Measurements from ENCODE around the gene PCSK7. TPM values are rescaled to one million over a fixed set of nuclear protein-coding genes. Genes with fewer than 3 reads are reported as not detected.

PCSK7 gene
- total RNA-seq, 1 donor from 2014 or later = 341 TPM

GRCh38 chr11:117223741-117224689 lies 7.9 kb downstream of the PCSK7 start:
- H3K36me3 Mint-ChIP-seq (ENCODE audit: low read depth) = peaks cover 89% of the 10 kb centered on the region
- ChIA-PET POLR2A (interaction anchor here (1.3 to 1.8 kb wide), 2 partner anchors 35 to 44 kb away, joined by 4 read pairs; no protein-coding TSS in a partner anchor), CTCF (no interaction called here)

GRCh38 chr11:117222991-117223740 lies 8.7 kb downstream of the PCSK7 start:
- Mint-ChIP-seq H3K27ac (no peak overlapping the region), H3K4me1 (peaks cover 15% of the 10 kb centered on the region), H3K9me3 (no peaks in the 10 kb centered on the region), H3K36me3 (ENCODE audit: low read depth) (peaks cover 90% of the 10 kb centered on the region), H3K27me3 (no peaks in the 10 kb centered on the region), H3K4me3 (no peak overlapping the region)
- ChIA-PET POLR2A (interaction anchor here (1.3 to 1.8 kb wide), 2 partner anchors 34 to 43 kb away, joined by 4 read pairs; no protein-coding TSS in a partner anchor), CTCF (interaction anchor here (1.4 kb wide), 2 partner anchors 7 to 43 kb away, joined by 4 read pairs; no protein-coding TSS in a partner anchor)
- TF ChIP-seq CTCF (IDR thresholded peaks at IDR 0.05) = no peak
- ATAC-seq (ENCODE audit: low read depth) (no peak), DNase-seq (no peak)
- intact Hi-C loops (cut with micrococcal nuclease) = no loop called here

More at GRCh38 chr11:117223741-117224689, 7.9 kb downstream of the PCSK7 start:
- intact Hi-C loops (cut with micrococcal nuclease) = no loop called here
- Mint-ChIP-seq H3K27ac (no peak overlapping the region), H3K27me3 (no peaks in the 10 kb centered on the region), H3K9me3 (no peaks in the 10 kb centered on the region), H3K4me3 (no peak overlapping the region), H3K4me1 (peaks cover 20% of the 10 kb centered on the region)
- no peak for DNase-seq
- TF ChIP-seq CTCF (IDR thresholded peaks at IDR 0.05) = no peak
- no peak for ATAC-seq (ENCODE audit: low read depth)

DNA sequence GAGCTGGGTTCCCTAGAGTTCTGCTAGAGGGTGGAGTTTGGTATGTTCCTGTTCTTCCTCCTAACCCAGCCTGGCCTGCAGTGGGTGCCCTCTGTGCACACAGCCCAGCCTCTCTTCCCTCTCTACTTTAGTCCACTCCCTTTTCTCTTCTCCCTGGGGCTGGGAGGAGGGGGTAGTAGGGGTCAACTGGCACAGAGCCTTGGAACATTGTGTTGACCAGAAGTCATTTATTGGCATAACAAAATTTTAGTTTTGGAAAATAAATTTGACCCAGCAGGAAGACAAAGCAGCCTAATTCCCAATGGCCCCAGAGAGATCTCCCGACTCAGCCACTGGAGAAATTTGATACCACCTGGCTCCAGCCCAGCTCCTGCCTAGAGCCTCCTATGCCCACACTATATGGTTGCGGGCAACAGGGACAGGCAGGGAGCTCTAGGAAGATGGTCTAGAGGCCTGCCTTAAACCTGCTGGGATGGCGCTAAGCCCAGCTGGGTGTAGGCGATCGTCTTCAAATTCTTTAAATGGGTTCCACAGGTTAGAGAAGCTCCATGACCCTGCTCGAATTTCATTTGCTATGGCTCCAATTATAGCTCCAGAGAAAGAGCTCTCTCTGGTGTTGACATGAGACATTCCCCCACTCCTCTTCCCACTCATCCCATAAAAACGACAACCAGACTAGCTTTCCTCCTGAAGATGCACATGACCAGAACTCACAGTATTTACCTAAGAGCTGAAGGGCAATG lies 9.9 kb downstream of the PCSK7 start:
- Mint-ChIP-seq H3K4me1 (peaks cover 9% of the 10 kb centered on the region), H3K4me3 (no peak overlapping the region), H3K36me3 (ENCODE audit: low read depth) (peaks cover 90% of the 10 kb centered on the region), H3K27ac (no peak overlapping the region), H3K27me3 (no peaks in the 10 kb centered on the region), H3K9me3 (no peaks in the 10 kb centered on the region)
- intact Hi-C loops (cut with micrococcal nuclease) = no loop called here
- POLR2A ChIA-PET = interaction anchor here (0.6 to 1.4 kb wide), 3 partner anchors 25 to 65 kb away, joined by 3 read pairs; no protein-coding TSS in a partner anchor
- DNase-seq (no peak), ATAC-seq (ENCODE audit: low read depth) (no peak)
- CTCF ChIA-PET = interaction anchor here (0.7 to 1.4 kb wide), 3 partner anchors 9 to 116 kb away, joined by 4 read pairs; no protein-coding TSS in a partner anchor
- no peak for TF ChIP-seq CTCF (IDR thresholded peaks at IDR 0.05)

DNA sequence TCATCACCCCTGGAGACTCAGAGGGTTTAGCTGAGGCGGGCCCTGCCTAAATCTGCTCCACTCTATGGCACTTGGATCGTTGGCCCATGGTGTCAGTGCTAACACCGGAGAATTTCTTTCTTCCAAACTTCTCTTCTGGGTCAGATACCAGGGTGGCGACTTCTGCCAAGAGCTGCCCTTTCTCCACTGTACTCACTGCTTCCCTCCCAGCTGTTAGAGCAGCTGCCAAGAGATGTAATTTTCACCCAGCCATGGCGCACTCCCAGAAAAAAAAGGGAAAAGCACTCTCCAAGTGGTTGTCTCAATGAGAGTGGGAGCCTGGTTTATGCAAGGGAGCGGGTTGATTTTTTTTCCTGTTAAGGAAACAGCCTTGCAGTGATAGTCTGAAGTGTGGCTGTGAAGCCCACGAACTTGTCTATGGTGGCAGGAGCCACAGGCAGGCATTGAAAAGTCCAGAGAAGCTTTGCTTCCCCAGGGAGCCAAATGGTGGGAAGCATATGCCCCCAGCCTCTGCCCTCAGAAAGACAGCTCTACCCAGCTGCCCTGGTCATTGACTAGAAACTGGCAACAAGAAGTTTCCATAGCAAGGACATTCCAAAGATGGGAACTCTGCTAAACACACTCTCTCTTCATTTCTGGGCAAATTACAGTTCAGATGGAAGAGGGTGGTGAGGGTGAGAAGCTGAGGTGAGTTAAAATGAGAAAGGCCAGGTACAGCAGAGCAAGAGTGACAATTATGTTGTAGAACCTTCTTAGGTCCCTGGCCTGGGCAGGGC lies 10.7 kb downstream of the PCSK7 start:
- Mint-ChIP-seq H3K36me3 (ENCODE audit: low read depth) (peaks cover 90% of the 10 kb centered on the region), H3K4me3 (no peak overlapping the region), H3K27ac (no peak overlapping the region), H3K4me1 (peaks cover 2% of the 10 kb centered on the region), H3K27me3 (no peaks in the 10 kb centered on the region), H3K9me3 (no peaks in the 10 kb centered on the region)
- POLR2A ChIA-PET = interaction anchor here (0.6 to 1.5 kb wide), 7 partner anchors 10 to 303 kb away, joined by 3 to 5 read pairs (median 3); partner anchors contain the start of genes PAFAH1B2 and SIDT2
- CTCF ChIA-PET = interaction anchor here (0.7 to 1.4 kb wide), 3 partner anchors 9 to 115 kb away, joined by 4 read pairs; no protein-coding TSS in a partner anchor
- TF ChIP-seq CTCF (IDR thresholded peaks at IDR 0.05) = no peak
- DNase-seq (no peak), ATAC-seq (ENCODE audit: low read depth) (no peak)
- intact Hi-C loops (cut with micrococcal nuclease) = no loop called here

All from activated B cell treated with CpG ODN at 0.5 μM for 24 hours (primary cell).